ENCODE data around the gene PHF23. TPM values are rescaled to one million over a fixed set of nuclear protein-coding genes. Genes with fewer than 3 reads are reported as not detected.

The PHF23 gene
- total and polyA plus RNA-seq, 2 of the 4 experiments (the other 2 are of a cell fraction) = 44.8 to 58.5 TPM

- peak overlapping the region; percentile 87 for H2BK5ac ChIP-seq (ENCODE audit: low read depth, low read length, poor library complexity, severe bottlenecking)
- peaks cover 12 to 80% of the 10 kb centered on the region in 2 experiments for H3K79me1 ChIP-seq (ENCODE audit: low read depth in 1 of 2, low read length in 2 of 2)
- ATAC-seq (ENCODE audit: low read depth) (no peak), DNase-seq (peak; percentile 71)
- in situ Hi-C loops (cut with MboI; ENCODE audit: low sequenced_read_pairs) (no loop called here), intact Hi-C loops (cut with micrococcal nuclease) (no loop called here), dilution Hi-C loops (cut with HindIII; ENCODE audit: low sequenced_read_pairs, unreplicated experiment) (no loop called here)
- peaks cover 28% of the 10 kb centered on the region for H3K4me1 ChIP-seq (ENCODE audit: control insufficient read depth, insufficient read depth, low read length)
- ChIA-PET CTCF (no interaction called here), POLR2A (ENCODE audit: unreplicated experiment) (interaction anchor here (0.6 to 0.7 kb wide), 2 partner anchors 181 to 341 kb away, joined by 6 to 10 read pairs; partner anchors contain the start of gene SLC16A13)
- peak overlapping the region; percentile 91 for H4K91ac ChIP-seq (ENCODE audit: insufficient read depth, low read depth, low read length)
- H2AK9ac ChIP-seq (replicated peaks; ENCODE audit: low read depth, low read length, poor library complexity) = peak overlapping the region; percentile 97
- peaks cover 28% of the 10 kb centered on the region for H3K9me1 ChIP-seq (ENCODE audit: insufficient read depth, low read length)
- H2BK120ac ChIP-seq (ENCODE audit: low read depth, low read length) = peak overlapping the region; percentile 79
- peak overlapping the region; percentile 36; the same call in 1 of the 2 replicates for H3K56ac ChIP-seq (ENCODE audit: extremely low read depth, insufficient read depth, low read length)
- no peaks in the 10 kb centered on the region for H3K27me3 ChIP-seq (ENCODE audit: control insufficient read depth, insufficient read depth, low read length)
- peaks cover 14% of the 10 kb centered on the region for H3K36me3 ChIP-seq (ENCODE audit: control insufficient read depth, insufficient read depth, low read length)
- peak overlapping the region; percentile 21 for H2AK5ac ChIP-seq (ENCODE audit: low read depth, low read length)
- peak overlapping the region; percentile 58 for H3K4me3 ChIP-seq (ENCODE audit: insufficient read depth, low read depth, low read length)
- H4K20me1 ChIP-seq (ENCODE audit: insufficient read depth, low read length) = peaks cover 57% of the 10 kb centered on the region
- H3K27ac ChIP-seq (ENCODE audit: insufficient read depth, low read length) = peak overlapping the region; percentile 88
- WGBS, 2 experiments (ENCODE audit: extremely low coverage in 2 of 2, insufficient read length in 1 of 2) = 6% methylated on average over 6 of the region's 32 CpGs; no CpG with 5 or more reads in 1 of the 2 experiments
- peak overlapping the region; percentile 56; the same call in 1 of the 2 replicates for H2BK20ac ChIP-seq (ENCODE audit: low read depth, low read length)
- BruUV-seq (replicated peaks) = no TSS peak
- H3K18ac ChIP-seq (ENCODE audit: low read depth, low read length) = peak overlapping the region; percentile 76
- H4K8ac ChIP-seq (ENCODE audit: low read depth in 2 of 2, low read length in 2 of 2) = peak overlapping the region; percentile 71 to 99
- peak overlapping the region; percentile 91 for H4K5ac ChIP-seq (ENCODE audit: low read depth, low read length)
- peak overlapping the region; percentile 93 for H3K4ac ChIP-seq (ENCODE audit: low read depth, low read length)
- TF ChIP-seq CEBPB (IDR thresholded peaks at IDR 0.05; ENCODE audit: low read depth, low read length) = no peak
- TF ChIP-seq MAZ (IDR thresholded peaks at IDR 0.05; ENCODE audit: borderline replicate concordance, low read depth, low read length) = peak; percentile 86
- peak overlapping the region; percentile 94 for H2AFZ ChIP-seq (replicated peaks; ENCODE audit: low read length, poor library complexity)
- H3K14ac ChIP-seq (replicated peaks; ENCODE audit: low read depth, low read length) = peak overlapping the region; percentile 92
- peak overlapping the region; percentile 86 for H3K9ac ChIP-seq (ENCODE audit: low read depth, low read length)
- 0 out of 2 replicates have a peak overlapping the region, but pooled peaks have one; percentile 73 for H3K23ac ChIP-seq (ENCODE audit: low read depth, low read length)
- peak overlapping the region; percentile 96 for H3K4me2 ChIP-seq (ENCODE audit: low read depth, low read length)
- H2BK15ac ChIP-seq (ENCODE audit: low read depth, low read length) = peak overlapping the region; percentile 69; the same call in 2 of the 3 replicates
- no peaks in the 10 kb centered on the region for H3K9me3 ChIP-seq (ENCODE audit: control insufficient read depth, insufficient read depth, low read length)
Observed at GRCh38 chr17:7217113-7217987, 21.9 kb downstream of the PHF23 start.

Data from IMR-90 (cell line).